Measurements from ENCODE around the gene TSC22D1. TPM values are rescaled to one million over a fixed set of nuclear protein-coding genes. Genes with fewer than 3 reads are reported as not detected.

Gene TSC22D1
- total RNA-seq, 1 donor from 2014 or later = 48.4 TPM

DNA sequence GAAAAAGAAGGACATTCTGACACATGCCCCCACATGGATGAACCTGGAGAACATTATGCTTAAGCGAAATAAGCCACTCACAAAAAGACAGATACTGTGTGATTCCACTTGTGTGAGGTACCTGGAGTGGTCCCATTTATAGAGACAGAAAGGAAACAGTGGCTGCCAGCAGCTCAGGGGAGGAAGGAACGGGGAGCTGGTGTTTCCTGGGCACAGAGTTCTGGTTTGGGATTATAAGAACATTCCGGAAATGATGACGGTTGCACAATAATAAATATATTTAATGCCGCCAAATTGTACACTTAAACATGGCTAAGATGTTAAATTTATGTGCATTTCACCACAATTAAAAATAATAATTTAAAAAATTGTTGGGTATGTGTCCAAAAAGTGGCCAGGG, 169.5 kb downstream of the TSC22D1 start:
- DNase-seq (ENCODE audit: low read depth in 2 of 2) = peak; percentile 88 to 91

DNA sequence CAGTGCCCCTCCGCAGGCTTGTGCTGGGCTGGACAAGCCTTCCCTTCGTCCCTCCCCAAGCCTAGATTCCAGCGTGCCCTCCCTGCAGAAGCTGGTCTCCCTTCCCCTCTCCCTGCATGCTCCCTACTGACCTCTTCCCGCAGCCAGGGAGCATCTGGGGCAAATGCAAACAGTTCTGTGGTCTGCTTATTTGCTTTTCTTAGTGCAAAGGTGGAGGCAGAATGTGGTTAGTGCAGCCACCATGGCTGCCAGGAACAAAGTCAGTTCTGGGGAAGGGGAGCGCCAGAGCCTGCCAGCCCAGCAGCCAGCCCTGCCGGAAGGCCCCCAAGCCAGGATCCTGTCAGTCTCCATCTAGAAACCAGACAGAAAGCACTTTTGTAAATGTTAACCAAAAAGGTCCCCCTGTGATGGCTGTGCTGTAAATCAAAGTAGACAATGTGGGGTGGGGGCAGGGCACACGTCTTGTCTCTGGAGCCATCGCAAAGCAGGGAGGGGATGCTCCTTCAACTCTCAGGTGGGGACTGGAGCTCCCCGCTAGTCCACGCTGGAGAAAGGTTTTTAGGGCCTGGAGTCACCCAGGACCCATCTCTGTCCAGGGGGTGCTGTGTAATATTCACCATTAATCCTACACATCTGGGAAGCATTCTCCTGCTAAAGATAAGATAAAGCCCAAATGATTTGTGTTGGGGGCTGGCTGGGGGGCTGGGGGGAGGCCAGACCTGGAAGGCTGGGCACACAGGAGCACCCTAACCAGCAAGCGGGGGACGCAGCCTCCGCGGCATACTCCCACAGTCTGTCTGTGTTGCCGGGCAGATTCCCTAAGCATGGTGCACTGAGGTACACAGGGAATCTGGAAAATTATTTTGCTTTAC, 171.6 kb downstream of the TSC22D1 start:
- no peak for DNase-seq (ENCODE audit: low read depth in 2 of 2)

DNA sequence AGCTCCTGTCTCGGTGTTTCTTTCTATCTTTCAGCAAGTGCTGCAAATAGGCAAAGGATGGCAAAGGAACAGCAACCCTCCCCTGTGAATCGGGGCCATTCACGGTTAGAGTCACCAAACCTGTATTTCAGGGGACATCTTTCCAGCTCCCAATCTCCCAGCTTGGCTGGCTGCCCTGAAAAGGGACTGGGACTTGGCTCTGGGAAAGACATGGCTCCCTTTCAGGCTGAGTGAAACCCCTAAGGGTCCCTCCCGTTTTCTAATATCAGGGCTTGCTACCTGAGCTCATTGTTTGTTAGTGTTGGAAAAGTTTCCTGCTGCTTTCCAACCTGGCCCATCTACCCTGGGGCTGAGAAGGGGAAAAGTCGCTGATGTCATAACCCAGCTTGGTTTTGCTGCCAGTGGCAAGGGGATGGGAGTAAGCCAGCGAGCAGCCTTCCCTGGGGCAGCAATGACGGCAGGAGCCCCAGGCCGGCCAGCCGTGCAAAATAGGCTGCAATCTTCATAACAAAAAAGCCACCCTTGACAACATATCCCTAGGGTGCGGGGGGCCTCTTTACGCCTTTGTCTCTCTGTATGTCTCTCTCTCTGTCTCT, 172.6 kb downstream of the TSC22D1 start:
- DNase-seq (ENCODE audit: low read depth in 2 of 2) = no peak

DNA sequence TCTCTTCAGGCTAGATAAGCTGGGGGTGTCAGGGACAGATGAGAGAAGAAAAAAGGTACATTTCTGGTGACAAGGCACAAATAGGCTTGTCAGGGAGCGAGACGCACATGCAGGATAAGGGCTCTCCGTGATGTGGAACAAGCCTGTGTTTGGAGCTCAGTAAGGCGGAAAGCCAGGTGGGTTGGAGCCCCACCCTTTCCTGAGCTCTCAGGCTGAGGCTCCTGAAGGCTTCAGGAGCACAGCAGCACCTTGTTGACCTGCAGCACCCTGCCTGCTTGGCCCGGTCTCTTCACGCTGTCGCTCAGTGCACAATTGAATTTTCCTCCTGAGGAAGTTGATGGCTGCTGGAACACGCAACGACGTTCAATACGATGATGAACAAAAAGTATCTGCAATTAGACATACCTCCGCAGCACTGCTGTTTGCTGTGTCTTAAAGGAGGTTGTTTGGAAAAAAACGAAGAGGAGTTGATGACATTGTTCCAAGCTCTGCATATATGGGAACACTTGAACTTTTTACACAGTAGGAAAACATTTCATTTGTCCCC, 173.2 kb downstream of the TSC22D1 start:
- no peak for DNase-seq (ENCODE audit: low read depth in 2 of 2)

DNA sequence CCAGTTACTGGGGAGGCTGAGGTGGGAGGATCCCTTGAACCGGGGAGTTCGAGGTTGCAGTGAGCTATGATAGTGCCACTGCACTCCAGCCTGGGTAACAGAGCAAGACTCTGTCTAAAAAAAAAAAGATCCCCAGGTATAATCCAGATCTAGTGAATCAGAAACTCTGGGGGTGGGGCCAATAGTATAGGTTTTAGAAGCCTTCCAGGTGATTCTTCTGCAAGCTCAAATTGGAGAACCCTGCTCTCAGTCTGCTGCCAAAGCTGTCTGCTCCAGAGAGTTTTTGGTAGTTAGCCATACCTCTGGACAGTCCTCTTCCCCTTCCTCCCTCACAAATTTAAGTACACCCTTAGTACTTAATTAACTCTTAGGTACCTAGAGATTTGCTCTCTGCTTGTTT, 174.6 kb downstream of the TSC22D1 start:
- no peak for DNase-seq (ENCODE audit: low read depth in 2 of 2)

DNA sequence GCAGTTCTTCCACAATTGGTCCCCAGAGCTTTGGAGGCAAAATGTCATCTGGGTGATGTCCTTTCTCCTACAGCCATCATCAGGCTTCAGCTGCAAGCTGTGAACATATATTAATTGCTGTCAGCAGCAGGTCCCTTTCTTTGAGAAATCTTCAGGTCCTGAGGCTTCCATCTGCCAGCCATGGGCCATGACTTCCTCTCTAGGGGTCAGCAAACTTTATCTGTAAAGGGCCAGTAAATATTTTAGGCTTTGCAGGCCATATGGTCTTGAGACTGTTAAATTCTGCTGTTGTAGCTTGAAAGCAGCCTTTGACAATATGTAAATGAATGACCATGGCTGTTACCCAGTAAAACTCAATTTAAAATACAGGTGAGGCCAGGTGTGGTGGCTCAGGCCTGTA, 175.4 kb downstream of the TSC22D1 start:
- DNase-seq (ENCODE audit: low read depth in 2 of 2) = no peak

DNA sequence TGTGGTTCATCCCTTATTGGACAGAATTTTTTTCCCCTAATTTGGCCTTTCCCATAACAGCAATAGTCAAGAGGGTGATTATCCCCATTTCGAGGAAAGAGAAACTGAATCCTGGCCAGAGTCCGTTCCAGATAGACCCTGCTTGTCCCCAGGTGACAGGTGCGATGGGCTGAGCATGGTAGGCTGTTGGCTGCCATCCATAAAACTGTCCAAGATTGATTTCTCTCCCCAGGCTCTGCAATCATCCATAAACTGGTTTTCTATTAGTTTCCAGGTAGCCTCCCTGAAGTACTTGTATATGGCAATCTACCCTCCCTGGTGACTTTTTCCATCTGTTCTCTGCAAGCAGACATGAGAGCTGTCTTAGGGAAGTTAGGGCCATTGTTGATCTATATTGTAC, 177.1 kb downstream of the TSC22D1 start:
- DNase-seq (ENCODE audit: low read depth in 2 of 2) = no peak

DNA sequence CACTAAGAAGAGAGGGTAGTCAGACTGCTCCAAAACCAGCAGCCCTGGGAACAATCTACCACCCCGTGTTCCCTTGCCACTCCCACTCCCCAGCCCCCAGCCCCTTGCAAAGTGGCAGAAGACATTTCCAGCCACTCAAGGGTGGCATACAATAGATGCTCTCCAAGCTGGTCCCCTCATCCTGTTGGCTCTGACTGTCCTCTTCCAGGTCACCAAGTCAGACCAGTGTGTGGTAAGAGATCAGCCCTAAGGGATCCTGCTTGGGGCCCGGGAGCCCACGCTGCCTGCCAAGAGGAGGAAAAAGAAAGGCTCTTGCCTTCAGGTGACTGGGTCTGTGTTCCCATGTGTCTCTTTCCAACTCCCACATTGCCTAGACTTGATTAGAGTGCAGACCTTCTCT, 177.5 kb downstream of the TSC22D1 start:
- DNase-seq (ENCODE audit: low read depth in 2 of 2) = no peak

DNA sequence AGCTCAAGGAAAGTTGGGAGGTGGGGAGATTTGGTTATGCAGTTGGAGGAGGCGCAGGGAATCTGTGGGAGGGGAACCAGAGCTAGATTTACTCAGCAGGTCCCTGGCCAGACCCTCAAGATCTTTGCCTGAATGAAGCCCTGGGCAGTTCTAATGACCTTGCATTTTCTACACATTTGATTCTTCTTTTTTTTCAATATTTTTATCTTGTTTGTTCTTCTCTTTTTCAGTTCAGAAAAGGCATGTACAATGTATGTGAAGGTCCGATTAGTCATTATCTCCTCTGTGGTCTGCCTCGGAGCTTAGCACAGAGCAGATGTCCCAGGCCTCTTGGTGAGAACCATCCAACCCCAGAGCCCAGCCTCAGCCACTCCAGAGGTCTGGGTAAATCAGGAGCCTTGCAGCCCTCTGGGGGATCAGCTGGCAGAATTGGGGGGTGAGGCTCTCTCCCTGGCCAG, 178.3 kb downstream of the TSC22D1 start:
- no peak for DNase-seq (ENCODE audit: low read depth in 2 of 2)

DNA sequence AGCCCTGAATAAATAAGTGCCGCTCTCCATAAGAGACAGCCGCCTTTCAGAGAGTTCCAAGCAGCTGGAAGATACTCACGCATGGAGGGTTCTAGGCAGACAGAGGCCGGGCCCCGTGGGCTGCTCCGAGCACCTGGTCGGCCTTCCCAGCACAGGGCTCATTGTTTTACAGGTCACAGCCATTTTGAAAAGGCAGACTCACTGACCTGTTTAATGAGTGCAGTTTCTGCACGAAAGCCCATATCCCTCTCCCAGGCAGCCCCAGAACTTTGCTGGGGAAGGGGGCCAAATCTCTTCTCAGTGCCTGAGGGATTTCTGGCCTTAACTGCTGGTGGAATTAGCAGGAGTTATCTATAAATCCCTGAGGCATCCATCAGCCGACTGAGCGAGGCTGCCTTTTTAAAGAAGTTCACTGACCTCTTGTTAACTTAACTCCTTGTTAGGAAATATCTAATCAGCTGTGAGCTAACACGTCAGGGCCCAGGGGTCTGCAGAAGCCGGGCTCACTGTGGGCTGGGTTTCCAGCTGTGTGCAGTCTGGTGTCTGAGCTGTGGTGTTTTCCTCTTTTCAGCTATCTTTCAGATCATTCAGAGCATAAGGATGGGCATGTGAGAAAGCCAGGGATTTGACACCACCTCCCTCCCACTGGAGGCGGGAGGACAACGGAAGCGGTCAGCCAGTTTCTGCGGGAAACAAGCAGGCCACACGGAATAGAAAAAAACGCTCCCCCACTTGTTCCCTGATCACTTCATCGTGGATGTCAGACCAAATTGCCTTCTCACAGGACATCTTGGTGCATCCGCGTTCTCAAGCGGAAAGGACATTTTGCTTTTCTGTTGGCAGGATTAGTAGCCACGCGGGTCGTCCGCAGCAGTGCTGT, 179.2 kb downstream of the TSC22D1 start:
- no peak for DNase-seq (ENCODE audit: low read depth in 2 of 2)

DNA sequence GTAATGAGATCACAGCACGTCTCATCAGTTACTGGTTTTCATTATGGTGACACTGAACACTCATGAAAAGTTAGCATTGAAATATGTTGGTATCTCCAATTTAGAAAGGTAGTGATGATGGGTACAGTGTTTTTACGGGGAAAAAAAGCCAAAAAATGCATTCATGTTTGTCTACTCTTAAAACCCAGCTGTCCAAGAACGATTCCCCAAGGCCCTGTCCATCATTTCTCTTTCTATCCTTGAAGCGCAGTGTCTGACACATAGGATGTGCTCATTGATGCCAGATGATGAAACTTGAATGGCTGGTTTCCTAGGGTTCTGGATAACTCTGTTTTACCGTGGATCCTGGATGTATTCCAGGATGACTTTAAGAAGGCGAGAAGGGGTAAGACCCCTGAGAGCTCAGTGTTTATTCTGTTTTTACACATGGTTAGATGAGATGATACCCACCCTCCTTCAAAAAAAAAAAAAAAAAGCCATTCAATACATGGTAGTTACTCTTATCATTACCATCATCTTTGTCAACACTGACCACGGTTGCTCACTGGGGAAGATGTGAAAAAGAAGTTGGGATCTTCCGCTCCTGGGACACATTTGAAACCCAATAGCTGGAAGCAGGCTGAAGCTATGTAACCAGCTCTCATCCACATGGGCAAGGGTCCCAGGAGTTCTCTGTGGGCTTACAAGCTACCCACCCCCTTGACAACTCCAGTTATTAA, 180.0 kb downstream of the TSC22D1 start:
- DNase-seq (ENCODE audit: low read depth in 2 of 2) = no peak

DNA sequence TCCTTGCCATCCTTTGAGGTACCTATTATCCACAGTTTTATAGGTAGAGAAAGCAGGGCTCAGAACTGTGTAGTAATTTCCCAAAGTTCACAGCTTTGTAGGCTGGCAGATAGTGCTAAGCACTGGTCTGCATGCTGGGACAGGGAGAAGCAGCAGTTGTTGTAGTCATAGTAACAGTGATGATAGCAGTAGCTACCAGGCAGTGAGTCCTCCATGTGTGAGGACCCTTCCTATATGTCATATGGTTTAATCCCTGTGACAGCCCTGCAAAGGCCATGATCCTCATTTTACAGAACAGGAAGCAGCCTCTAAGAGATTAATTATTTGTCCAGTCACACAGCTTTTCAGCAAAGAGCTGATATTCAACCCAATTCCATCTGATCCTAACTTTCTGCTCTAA, 181.5 kb downstream of the TSC22D1 start:
- DNase-seq (ENCODE audit: low read depth in 2 of 2) = no peak

DNA sequence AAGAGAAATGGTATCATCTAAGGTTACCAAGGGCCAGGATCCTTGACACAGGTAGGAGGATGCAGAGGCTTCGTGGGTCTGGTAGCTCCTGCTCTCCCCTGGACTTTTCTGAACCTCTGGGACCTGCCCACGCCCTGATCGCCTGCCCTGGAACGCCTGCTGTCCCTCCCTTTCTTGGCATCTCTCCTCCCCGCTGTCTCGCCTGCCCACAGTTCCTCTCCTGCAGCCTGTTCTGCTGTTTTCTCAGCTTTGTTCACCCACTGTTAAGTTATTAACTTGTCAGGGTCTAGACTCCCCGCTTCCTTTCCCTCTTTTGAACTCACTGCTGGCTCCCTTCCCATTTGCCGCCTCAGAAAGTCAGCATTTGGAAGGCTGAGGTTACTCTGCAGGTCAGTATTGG, 182.7 kb downstream of the TSC22D1 start:
- peak in 1 of 2 donors; percentile 23 for DNase-seq (ENCODE audit: low read depth in 2 of 2)

DNA sequence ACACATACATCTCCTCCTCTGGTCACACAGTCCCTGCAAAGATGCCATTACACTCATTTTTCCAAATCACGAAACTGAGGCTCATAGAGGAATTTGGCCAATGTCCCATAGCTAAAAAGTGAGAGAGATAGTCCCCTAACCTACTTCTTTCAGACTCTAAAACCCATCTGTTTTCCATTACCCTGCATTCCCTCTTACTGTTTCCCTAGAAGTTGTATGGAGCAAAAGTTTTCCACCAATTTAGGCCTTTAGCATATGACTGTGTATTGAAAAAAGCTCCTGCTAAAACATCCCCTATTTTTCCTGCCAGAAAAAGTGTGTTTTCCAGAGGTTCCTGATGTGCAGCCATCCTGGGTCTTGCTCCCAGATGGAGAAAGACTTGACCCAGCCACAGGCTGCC, 186.3 kb downstream of the TSC22D1 start:
- DNase-seq (ENCODE audit: low read depth in 2 of 2) = no peak

DNA sequence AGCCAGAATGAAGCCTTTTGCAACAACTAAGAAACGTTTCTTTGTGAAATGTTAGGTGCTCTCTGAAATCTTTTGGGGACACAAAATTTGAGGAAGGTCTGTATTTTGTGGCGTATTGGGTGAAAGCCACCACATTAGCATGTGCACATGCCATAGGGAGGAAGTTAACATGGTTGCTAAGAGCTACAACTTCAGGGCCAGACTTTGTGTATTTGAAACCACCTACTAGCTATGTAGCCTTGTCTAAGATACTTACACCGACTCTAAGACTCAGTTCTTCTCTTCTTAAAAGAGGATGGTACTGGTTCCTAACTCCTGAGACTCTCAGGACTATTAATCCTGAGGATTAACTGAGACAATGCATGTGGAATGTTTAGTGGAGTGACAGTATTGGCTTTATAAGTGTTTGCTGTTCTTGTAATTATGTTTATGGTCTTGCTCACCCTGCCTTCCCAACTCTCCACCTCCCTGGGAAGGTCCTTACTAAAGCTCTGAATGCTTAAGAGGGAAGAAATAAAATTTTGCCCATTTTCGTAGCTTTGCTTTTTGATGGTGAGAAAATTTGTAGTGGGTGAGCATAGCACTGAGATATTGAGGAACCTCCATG, 187.0 kb downstream of the TSC22D1 start:
- DNase-seq (ENCODE audit: low read depth in 2 of 2) = no peak

DNA sequence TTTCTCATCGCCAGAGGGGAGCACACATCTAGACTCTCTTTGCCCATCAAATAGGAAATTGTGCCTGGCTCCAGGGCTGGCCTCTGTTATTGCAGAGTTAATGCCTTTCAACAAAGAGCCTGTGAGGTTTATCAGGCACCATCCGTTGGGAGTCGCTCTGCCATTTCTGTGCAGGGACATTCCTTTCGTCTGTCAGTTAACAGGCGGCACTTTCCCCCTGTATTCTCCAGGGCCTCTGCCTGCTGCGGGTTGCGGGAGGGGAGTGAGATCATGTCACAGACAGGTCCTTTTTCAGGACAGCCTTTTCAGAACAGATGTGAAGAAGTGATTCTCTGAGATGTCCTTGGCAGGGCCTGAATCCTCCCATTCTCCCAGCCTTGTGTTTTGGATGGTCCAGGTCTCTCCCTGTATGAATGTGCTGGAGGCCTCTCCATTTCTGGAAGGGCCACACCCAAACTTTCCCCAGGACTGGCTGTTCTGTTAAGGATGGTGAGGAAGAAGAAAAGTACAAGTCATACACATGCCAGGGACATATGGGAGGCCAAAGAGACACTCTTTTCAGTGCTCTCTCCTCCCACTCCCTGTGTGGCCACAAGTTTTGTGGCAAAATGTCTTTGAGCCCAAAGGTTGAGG, 187.6 kb downstream of the TSC22D1 start:
- DNase-seq (ENCODE audit: low read depth in 2 of 2) = no peak

DNA sequence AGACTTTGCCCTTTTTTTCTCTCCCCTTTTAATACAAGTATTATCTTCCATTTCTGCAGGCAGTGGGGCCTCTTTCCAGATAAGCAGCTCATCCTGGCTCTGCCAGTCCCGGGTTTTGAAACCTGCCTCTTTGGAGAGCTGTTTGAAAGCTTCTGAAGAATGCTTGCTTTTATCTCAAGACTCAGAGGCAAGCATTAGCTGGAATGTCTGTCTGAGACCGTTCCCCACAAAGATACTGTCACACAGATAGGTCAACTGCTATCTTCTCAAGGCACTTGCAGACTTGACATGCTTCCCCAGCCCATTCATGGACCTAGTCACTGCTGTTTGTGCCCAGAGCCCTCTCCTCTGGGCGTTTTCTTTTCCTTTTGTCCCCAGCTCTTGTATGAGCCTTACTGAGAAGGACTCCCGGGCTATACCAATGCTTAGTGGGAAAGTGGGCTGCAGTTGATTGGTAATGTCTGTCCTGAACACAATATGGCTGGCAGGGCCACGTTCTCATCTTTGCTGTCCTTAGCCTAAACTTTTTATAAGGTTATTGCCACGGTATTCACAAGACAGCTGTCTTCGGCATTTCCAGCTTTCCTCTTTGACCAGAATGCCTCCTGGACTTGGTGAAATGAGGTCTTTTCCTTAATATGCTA, 189.1 kb downstream of the TSC22D1 start:
- no peak for DNase-seq (ENCODE audit: low read depth in 2 of 2)

DNA sequence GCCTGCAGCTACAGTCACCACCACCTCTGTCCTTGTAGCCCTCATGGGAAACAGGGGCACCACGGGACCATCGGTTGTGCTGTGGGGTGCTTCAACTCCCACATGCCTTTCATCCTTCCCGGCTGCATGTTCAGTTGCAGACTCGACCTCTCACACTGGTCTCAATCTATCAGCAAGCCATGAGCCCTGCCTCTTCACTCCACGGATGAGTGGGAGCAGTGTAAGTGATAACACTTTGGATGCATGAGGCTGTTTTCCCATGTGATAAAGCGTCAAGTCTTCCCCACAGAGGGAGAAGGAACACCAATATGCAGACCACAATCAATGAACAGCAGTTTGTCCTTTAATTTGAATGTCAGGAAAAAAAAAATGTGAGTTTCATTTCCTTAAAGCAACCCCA, 190.3 kb downstream of the TSC22D1 start:
- DNase-seq (ENCODE audit: low read depth in 2 of 2) = no peak

DNA sequence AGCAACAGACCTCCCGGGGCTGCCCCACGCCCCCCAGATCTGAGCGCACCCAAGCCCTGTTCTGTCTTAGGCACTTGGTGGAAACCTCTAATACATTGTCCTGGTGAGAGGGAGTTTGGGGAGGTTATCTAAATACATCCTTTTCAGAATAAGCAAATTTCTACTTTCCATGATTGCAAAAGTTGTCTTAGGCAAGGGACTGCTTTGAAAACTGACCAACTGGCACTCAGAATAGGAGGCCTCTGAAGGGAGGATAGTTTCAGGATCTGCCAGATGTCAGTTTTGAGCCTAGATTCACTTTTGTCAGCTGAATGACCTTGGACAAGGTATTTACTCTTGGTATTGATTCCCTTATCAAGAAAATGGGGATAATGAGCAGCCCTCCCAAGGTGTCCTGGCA, 190.7 kb downstream of the TSC22D1 start:
- DNase-seq (ENCODE audit: low read depth in 2 of 2) = no peak

DNA sequence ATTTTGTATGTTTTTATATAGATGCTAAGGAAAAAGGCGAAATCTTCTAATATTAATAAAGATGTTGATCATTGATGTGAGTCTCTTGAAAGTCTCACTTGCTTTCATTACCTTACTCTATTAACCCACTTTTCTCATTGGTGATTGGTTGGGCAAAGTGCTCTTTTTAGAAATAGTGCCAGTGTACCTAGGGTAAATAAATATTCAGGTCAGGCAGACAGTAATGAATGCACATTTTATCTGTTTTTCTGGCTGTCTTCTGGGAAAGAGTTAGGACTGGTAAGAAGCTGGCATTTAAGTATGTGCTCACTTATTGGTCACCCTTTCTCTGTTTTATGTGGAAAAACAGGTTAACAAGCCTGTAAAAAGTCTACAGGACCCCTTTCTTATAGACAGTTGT, 191.4 kb downstream of the TSC22D1 start:
- DNase-seq (ENCODE audit: low read depth in 2 of 2) = no peak
